ENCODE data around the gene MAP4. TPM values are rescaled to one million over a fixed set of nuclear protein-coding genes. Genes with fewer than 3 reads are reported as not detected.

MAP4 gene
- total and polyA plus RNA-seq, 2 of the 13 experiments (the other 11 are each of a cell fraction or from before 2014, with no cell fraction given) = 33.1 to 38.7 TPM

DNA sequence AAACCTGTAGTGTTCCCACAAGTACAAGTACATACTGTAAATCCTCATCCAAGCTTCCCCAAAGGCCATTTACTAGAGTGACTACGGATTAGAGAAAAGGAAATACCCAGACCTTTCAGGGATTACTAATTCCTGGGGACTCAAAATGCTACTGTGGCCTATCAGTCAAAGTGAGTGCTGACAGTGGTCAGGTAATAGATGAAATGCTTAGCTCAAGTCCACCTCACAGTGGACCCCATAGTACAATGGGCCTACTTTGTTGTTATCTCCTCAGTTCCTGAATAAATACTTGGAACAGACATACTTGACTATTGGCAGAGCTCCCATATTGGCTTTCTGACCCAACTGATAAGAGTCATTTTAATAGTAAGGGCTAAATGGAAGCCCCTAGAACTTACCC, 61.6 kb downstream of the MAP4 start (continued):
- TF ChIP-seq, protein P1, sequence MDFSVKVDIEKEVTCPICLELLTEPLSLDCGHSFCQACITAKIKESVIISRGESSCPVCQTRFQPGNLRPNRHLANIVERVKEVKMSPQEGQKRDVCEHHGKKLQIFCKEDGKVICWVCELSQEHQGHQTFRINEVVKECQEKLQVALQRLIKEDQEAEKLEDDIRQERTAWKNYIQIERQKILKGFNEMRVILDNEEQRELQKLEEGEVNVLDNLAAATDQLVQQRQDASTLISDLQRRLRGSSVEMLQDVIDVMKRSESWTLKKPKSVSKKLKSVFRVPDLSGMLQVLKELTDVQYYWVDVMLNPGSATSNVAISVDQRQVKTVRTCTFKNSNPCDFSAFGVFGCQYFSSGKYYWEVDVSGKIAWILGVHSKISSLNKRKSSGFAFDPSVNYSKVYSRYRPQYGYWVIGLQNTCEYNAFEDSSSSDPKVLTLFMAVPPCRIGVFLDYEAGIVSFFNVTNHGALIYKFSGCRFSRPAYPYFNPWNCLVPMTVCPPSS (IDR thresholded peaks at IDR 0.05) = no peak
- no peak for TF ChIP-seq ZSCAN9 (CRISPR knock-in tag; IDR thresholded peaks at IDR 0.05; ENCODE audit: borderline replicate concordance)
- TF ChIP-seq SMAD9 (CRISPR knock-in tag; IDR thresholded peaks at IDR 0.05) = no peak
- no peak for TF ChIP-seq ZNF350 (CRISPR knock-in tag; IDR thresholded peaks at IDR 0.05; ENCODE audit: borderline replicate concordance, low read depth)
- no peak for TF ChIP-seq FOXK1 (CRISPR knock-in tag; IDR thresholded peaks at IDR 0.05; ENCODE audit: borderline replicate concordance, low read depth)
- no peak for TF ChIP-seq RAD21 (CRISPR knock-in tag; IDR thresholded peaks at IDR 0.05)
- TF ChIP-seq, protein P2, sequence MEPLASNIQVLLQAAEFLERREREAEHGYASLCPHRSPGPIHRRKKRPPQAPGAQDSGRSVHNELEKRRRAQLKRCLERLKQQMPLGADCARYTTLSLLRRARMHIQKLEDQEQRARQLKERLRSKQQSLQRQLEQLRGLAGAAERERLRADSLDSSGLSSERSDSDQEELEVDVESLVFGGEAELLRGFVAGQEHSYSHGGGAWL (CRISPR knock-in tag; IDR thresholded peaks at IDR 0.05) = no peak
- TF ChIP-seq ELF3 (CRISPR knock-in tag; IDR thresholded peaks at IDR 0.05) = peak; percentile 49; the same call in 1 of the 2 replicates
- TF ChIP-seq SMAD3 (CRISPR knock-in tag; IDR thresholded peaks at IDR 0.05) = peak; percentile 31; the same call in 1 of the 2 replicates
- no peak for TF ChIP-seq PAX8 (CRISPR knock-in tag; IDR thresholded peaks at IDR 0.05; ENCODE audit: borderline replicate concordance)
- TF ChIP-seq, protein P3, sequence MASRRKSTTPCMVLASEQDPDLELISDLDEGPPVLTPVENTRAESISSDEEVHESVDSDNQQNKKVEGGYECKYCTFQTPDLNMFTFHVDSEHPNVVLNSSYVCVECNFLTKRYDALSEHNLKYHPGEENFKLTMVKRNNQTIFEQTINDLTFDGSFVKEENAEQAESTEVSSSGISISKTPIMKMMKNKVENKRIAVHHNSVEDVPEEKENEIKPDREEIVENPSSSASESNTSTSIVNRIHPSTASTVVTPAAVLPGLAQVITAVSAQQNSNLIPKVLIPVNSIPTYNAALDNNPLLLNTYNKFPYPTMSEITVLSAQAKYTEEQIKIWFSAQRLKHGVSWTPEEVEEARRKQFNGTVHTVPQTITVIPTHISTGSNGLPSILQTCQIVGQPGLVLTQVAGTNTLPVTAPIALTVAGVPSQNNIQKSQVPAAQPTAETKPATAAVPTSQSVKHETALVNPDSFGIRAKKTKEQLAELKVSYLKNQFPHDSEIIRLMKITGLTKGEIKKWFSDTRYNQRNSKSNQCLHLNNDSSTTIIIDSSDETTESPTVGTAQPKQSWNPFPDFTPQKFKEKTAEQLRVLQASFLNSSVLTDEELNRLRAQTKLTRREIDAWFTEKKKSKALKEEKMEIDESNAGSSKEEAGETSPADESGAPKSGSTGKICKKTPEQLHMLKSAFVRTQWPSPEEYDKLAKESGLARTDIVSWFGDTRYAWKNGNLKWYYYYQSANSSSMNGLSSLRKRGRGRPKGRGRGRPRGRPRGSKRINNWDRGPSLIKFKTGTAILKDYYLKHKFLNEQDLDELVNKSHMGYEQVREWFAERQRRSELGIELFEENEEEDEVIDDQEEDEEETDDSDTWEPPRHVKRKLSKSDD (CRISPR knock-in tag; IDR thresholded peaks at IDR 0.05; ENCODE audit: low read depth) = no peak
- no peak for TF ChIP-seq STAG1 (CRISPR knock-in tag; IDR thresholded peaks at IDR 0.05)
- no peak for TF ChIP-seq ZNF335 (CRISPR knock-in tag; IDR thresholded peaks at IDR 0.05)
- TF ChIP-seq, protein P4, sequence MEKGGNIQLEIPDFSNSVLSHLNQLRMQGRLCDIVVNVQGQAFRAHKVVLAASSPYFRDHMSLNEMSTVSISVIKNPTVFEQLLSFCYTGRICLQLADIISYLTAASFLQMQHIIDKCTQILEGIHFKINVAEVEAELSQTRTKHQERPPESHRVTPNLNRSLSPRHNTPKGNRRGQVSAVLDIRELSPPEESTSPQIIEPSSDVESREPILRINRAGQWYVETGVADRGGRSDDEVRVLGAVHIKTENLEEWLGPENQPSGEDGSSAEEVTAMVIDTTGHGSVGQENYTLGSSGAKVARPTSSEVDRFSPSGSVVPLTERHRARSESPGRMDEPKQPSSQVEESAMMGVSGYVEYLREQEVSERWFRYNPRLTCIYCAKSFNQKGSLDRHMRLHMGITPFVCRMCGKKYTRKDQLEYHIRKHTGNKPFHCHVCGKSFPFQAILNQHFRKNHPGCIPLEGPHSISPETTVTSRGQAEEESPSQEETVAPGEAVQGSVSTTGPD (CRISPR knock-in tag; IDR thresholded peaks at IDR 0.05) = no peak
- TF ChIP-seq, protein P5, sequence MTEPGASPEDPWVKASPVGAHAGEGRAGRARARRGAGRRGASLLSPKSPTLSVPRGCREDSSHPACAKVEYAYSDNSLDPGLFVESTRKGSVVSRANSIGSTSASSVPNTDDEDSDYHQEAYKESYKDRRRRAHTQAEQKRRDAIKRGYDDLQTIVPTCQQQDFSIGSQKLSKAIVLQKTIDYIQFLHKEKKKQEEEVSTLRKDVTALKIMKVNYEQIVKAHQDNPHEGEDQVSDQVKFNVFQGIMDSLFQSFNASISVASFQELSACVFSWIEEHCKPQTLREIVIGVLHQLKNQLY (CRISPR knock-in tag; IDR thresholded peaks at IDR 0.05) = no peak
- no peak for TF ChIP-seq NR3C1 (CRISPR knock-in tag; IDR thresholded peaks at IDR 0.05)
- no peak for TF ChIP-seq ZFP1 (CRISPR knock-in tag; IDR thresholded peaks at IDR 0.05)
- 0 out of 2 replicates have a peak, but pooled peaks have one; percentile 37 for TF ChIP-seq ZSCAN29 (CRISPR knock-in tag; conservative IDR thresholded peaks at IDR 0.05)
- TF ChIP-seq, protein P6, sequence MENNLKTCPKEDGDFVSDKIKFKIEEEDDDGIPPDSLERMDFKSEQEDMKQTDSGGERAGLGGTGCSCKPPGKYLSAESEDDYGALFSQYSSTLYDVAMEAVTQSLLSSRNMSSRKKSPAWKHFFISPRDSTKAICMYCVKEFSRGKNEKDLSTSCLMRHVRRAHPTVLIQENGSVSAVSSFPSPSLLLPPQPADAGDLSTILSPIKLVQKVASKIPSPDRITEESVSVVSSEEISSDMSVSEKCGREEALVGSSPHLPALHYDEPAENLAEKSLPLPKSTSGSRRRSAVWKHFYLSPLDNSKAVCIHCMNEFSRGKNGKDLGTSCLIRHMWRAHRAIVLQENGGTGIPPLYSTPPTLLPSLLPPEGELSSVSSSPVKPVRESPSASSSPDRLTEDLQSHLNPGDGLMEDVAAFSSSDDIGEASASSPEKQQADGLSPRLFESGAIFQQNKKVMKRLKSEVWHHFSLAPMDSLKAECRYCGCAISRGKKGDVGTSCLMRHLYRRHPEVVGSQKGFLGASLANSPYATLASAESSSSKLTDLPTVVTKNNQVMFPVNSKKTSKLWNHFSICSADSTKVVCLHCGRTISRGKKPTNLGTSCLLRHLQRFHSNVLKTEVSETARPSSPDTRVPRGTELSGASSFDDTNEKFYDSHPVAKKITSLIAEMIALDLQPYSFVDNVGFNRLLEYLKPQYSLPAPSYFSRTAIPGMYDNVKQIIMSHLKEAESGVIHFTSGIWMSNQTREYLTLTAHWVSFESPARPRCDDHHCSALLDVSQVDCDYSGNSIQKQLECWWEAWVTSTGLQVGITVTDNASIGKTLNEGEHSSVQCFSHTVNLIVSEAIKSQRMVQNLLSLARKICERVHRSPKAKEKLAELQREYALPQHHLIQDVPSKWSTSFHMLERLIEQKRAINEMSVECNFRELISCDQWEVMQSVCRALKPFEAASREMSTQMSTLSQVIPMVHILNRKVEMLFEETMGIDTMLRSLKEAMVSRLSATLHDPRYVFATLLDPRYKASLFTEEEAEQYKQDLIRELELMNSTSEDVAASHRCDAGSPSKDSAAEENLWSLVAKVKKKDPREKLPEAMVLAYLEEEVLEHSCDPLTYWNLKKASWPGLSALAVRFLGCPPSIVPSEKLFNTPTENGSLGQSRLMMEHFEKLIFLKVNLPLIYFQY (CRISPR knock-in tag; IDR thresholded peaks at IDR 0.05; ENCODE audit: borderline replicate concordance) = peak; percentile 74; the same call in 1 of the 2 replicates
- no peak for TF ChIP-seq KLF12 (CRISPR knock-in tag; IDR thresholded peaks at IDR 0.05; ENCODE audit: borderline replicate concordance)
- no peak for TF ChIP-seq RBFOX2 (IDR thresholded peaks at IDR 0.05; ENCODE audit: low read depth, low read length)
- TF ChIP-seq SMARCE1 (IDR thresholded peaks at IDR 0.05; ENCODE audit: borderline replicate concordance) = no peak
